Activated naive CD4-positive, alpha-beta T cell treated with anti-CD3 and anti-CD28 coated beads, Interleukin-2, amount 10 ng/mL, durations not matched to agents 7 days and 5 days (primary cell): ENCODE data around the gene ZFPL1.

Experiments used
- CTCF ChIA-PET: fragments of 350-600 bp; sonication (Branson Sonifier 250); formaldehyde crosslinking; loops from one replicate; lab custom pipeline; 2021; ENCODE audit warnings: antibody characterized with exemption; lab: Charles Lee
- DNase-seq: peaks from one replicate; pipeline ENCODE4 v3.0.0-alpha.2; 2020
- H3K27ac Mint-ChIP-seq: one replicate; pipeline ENCODE4 v1.8.0; 2021; ENCODE audit warnings: mild to moderate bottlenecking, moderate library complexity, mixed read lengths
- H3K27me3 Mint-ChIP-seq: one replicate; pipeline ENCODE4 v1.8.0; 2021; ENCODE audit warnings: mild to moderate bottlenecking, mixed read lengths
- H3K36me3 Mint-ChIP-seq: one replicate; pipeline ENCODE4 v1.8.0; 2021; ENCODE audit warnings: mixed read lengths
- H3K4me1 Mint-ChIP-seq: one replicate; pipeline ENCODE4 v1.8.0; 2021; ENCODE audit warnings: mixed read lengths
- H3K4me3 Mint-ChIP-seq: one replicate; pipeline ENCODE4 v1.8.0; 2021; ENCODE audit warnings: mild to moderate bottlenecking, moderate library complexity, mixed read lengths
- H3K9me3 Mint-ChIP-seq: one replicate; pipeline ENCODE4 v1.8.0; 2021; ENCODE audit warnings: mixed read lengths

Gene ZFPL1

DNA sequence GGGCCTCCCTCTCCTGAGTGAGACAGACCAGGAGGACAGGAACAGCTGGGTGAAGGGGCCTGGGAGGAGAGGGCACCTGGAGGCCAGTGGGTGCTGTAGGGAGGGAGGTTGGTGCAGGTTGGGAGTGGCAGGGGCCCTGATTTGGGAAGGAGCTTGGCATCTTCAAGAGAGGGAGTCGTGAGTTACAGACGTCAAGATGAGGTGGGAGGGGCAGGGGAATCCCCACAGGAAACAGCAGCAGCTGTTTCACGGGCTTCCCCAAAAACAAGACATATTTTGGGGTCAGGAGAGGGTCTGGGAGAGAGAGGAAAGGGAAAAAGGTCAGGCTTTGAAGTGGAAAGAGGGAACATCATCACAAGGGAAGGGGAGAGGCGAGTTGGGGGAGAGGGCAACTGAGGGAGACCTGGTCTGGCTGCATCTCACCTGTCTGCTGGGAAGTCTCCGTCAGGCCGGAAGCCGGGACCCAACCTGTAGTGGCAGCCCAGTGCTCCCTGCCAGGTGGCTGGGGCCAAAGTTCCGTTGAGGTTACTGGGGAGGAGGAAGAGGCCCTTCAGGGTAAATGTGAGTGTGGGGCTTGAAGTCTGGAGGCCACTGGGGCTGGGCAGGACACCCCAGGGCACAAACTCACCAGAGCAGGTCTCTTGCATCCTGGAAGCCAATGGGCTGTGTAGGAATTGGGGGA is 30.1 kb upstream of the ZFPL1 start:
- CTCF ChIA-PET, result interaction anchor here (0.9 kb wide), 1 partner anchor 13 kb away, joined by 3 read pairs; the partner anchor contains the start of gene SAC3D1
- Mint-ChIP-seq H3K4me1 (peaks cover 28% of the 10 kb centered on the region), H3K27me3 (peaks cover 41% of the 10 kb centered on the region), H3K9me3 (no peaks in the 10 kb centered on the region), H3K4me3 (peak overlapping the region; percentile 39), H3K27ac (peak overlapping the region; percentile 60), H3K36me3 (no peaks in the 10 kb centered on the region)
- peak; percentile 47 for DNase-seq

DNA sequence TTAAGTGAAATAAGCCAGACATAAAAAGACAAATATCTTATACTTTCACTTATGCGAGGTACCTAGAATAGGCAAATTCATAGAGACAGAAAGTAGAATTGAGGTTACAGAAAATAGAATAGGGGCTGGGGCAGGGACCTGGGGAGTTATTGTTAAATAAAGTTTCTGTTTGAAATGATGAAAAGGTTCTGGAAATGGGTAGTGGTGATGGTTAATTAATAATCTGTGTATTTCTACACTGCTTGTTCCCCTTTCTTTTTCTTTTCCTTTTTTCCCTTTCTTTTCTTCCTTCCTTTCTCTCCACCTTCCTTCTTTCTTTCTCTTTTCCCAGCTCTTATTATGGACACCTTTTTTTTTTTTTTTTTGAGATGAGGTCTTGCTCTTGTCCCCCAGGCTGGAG is 28.5 kb upstream of the ZFPL1 start:
- H3K9me3 Mint-ChIP-seq, result no peaks in the 10 kb centered on the region
- no peak overlapping the region for H3K27ac Mint-ChIP-seq
- no peaks in the 10 kb centered on the region for H3K36me3 Mint-ChIP-seq
- H3K27me3 Mint-ChIP-seq, result peaks cover 49% of the 10 kb centered on the region
- peaks cover 36% of the 10 kb centered on the region for H3K4me1 Mint-ChIP-seq
- CTCF ChIA-PET, result no interaction called here
- H3K4me3 Mint-ChIP-seq, result no peak overlapping the region
- no peak for DNase-seq

DNA sequence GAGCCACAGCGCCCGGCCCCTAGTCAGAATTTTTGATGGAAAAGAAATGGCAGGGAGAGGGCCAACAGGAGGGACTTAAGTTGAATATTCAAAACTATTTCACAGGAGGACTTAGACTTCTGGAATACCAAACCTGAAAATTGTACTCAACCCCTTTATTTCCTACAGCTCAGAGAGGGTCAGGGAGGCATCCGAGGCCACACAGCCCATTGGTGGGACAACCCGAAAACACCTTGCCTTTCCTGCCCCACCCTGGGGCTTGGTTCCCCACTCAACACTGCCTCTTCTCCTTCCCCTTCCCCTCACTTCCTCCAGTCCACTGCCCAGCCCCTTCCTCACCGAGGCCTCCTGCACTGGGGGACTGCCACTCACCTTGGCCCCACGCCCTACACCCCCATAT is 27.0 kb upstream of the ZFPL1 start:
- H3K27ac Mint-ChIP-seq, result no peak overlapping the region
- DNase-seq, result no peak
- peaks cover 50% of the 10 kb centered on the region for H3K27me3 Mint-ChIP-seq
- no peaks in the 10 kb centered on the region for H3K36me3 Mint-ChIP-seq
- CTCF ChIA-PET, result no interaction called here
- H3K9me3 Mint-ChIP-seq, result no peaks in the 10 kb centered on the region
- peaks cover 44% of the 10 kb centered on the region for H3K4me1 Mint-ChIP-seq
- H3K4me3 Mint-ChIP-seq, result no peak overlapping the region

DNA sequence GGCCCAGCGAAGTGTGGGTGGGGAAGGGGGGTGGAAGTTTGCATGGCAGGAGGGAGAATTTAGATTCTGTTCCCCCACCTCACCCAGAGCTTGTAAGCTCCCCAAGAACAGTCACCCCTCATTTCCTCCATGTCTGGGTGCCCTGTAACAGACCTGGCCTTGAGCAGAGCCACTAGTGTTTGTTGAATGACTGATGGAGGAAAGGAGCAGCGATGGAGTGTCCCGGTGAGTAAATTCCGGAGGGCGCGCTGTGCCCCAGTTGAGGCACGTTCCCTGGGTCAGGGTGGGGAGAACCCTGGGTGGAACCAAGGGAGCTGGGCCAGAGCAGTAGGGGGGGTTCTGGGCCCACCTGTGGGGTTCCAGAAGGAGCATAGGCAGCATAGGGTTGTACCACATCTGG is 26.5 kb upstream of the ZFPL1 start:
- Mint-ChIP-seq H3K27me3 (peaks cover 47% of the 10 kb centered on the region), H3K4me1 (peaks cover 44% of the 10 kb centered on the region), H3K27ac (no peak overlapping the region), H3K36me3 (no peaks in the 10 kb centered on the region), H3K4me3 (no peak overlapping the region), H3K9me3 (no peaks in the 10 kb centered on the region)
- CTCF ChIA-PET, result no interaction called here
- DNase-seq, result no peak

DNA sequence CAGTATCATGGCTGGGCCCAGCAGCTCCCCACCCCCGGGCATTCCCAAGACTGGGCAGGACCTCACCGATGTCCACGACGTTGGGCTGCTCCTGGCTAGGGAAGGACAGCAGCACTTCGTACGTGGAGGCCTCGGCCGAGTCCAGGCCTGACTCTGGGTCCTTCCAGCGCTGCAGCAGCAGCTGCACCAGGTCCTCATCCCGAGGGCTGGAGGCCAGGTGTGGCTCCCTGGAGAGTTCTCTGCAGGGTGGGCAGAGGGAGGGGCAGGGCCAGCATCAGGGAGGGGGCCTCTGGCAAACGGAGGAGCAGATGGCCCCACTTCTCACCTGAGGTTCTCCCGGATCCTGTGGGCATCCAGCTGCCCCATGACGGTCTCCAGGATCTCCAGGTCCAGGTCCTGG is 26.0 kb upstream of the ZFPL1 start:
- no peak overlapping the region for H3K4me3 Mint-ChIP-seq
- no peak for DNase-seq
- peaks cover 43% of the 10 kb centered on the region for H3K27me3 Mint-ChIP-seq
- no peaks in the 10 kb centered on the region for H3K9me3 Mint-ChIP-seq
- CTCF ChIA-PET, result no interaction called here
- H3K27ac Mint-ChIP-seq, result no peak overlapping the region
- H3K36me3 Mint-ChIP-seq, result no peaks in the 10 kb centered on the region
- H3K4me1 Mint-ChIP-seq, result peaks cover 40% of the 10 kb centered on the region

DNA sequence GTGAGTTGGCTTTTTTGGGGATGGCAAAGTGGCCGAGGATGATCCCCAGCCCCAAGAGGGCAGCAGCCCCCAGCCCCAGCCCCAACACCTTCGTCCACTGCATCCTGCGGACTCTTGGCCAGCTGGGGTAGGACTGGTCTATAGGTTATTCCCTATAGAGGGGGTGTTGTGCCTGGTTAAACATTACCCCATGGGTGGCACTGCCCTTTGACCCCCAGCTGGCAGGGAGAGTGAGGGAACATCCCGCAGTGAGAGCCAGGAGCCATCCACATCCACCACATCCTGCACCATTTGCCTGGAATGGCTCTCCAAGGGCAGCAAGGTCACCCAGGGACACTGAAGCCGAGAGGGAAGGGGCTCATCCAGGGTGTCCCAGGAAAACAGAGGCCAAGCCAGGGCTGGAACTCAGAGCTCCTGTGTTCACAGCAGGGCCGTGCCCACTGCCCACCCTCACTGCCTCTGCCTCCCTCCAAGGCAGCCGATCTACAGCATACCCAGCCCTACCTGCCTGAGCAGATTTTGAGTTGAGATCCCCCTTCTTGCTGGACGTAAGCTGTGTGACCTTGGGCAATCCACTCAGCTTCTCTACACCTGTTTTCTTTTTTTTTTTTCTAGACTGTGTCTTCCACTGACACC is 25.5 kb upstream of the ZFPL1 start, which contains the start of gene NAALADL1:
Gene NAALADL1, minus strand, starts transcription at position 135 of the 636 bp plus-strand sequence. Its CDS starts 32 bp downstream, at position 103.
- no peak for DNase-seq
- Mint-ChIP-seq H3K4me3 (no peak within 1 kb of the TSS), H3K27me3 (peaks cover 46% of the 10 kb centered on the region), H3K4me1 (peaks cover 34% of the 10 kb centered on the region), H3K36me3 (no peaks in the 10 kb centered on the region), H3K27ac (no peak within 1 kb of the TSS), H3K9me3 (no peaks in the 10 kb centered on the region)
- CTCF ChIA-PET, result no interaction called here

DNA sequence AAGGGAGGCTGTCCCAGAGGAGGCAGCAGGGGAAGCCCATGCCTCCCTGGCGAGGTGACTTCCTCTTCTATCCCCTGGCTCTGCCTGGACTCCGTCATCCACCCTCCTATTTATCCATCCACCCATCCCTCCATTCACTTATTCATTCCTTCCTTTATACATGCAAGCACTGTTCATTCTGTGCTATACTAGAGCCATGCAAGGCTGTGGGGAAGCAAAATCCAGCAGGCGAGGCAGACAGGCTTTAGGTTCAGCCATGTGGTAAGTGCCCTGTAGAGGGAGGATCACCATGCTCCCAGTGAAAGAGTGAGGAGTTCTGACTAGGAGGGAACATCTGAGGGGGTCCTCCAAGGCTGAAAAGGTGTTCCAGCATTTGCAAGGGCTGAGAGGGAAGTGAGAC is 24.5 kb upstream of the ZFPL1 start:
- Mint-ChIP-seq H3K27ac (no peak overlapping the region), H3K4me1 (peaks cover 25% of the 10 kb centered on the region), H3K9me3 (no peaks in the 10 kb centered on the region), H3K36me3 (no peaks in the 10 kb centered on the region), H3K27me3 (peaks cover 36% of the 10 kb centered on the region), H3K4me3 (no peak overlapping the region)
- CTCF ChIA-PET, result no interaction called here
- DNase-seq, result no peak

DNA sequence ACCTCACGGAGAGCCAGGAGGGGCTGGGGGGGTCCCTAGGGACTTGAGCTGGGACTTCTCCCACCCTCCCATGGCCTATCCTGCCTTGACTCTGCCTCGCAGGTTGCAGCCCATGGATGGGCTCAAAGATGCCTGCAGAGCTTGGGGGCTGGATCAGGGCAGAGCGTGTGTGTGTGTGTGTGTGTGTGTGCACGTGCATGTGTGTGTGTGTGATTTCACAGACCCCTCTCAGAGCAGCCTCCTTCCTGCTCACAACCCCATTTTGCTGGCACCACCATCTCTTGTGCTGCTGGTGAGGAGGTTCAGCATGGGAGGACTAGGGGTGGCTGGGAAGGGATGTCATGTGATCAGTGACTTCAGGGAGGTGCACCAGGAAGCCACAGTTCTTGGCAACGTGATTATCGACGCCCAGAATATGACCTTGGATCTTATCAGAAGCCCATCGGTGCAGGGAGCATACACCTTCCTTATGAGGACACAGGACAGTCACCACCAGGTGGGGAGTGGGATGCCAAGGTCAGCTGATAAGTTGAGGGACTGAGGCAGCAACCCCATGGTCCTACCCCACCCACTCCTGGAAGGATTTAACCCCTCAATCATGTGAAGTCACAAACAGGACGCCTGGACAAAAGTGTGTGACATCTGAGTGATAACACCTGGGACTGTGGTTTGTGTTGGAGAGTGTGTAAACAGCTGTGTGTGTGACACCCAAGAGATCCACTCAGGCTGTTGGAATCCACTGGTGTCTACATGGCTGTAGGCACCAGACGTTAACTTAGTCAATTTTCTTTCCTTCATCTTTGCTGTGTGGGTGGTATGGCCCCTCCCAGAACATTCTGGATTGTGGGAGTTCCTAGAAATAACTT is 23.8 kb upstream of the ZFPL1 start:
- CTCF ChIA-PET, result no interaction called here
- Mint-ChIP-seq H3K27ac (no peak overlapping the region), H3K9me3 (no peaks in the 10 kb centered on the region)

DNA sequence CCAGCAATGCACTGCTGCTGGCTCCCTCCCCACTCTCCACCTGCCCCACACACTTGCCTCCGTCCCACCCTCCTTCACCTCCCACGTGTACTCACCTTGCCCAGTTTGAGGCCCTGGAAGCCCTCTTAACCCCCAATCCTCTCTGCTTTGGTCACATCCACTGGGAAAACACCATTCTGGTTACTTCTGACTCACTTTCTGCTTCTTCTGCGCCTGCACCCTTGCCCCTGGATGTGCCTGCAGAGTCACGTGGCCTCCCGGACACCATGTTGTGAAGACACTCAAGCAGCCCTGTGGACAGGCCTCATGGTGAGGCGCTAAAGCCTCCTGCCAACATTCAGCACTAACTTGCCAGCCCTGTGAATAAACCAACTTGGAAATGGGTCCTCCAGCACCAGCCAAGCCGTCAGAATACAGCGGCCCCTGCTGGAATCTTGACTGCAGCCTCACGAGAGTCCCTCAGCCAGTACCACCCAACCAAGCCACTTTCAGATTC is 23.1 kb upstream of the ZFPL1 start:
- Mint-ChIP-seq H3K9me3 (no peaks in the 10 kb centered on the region), H3K36me3 (no peaks in the 10 kb centered on the region)

More for the DNA sequence above, 23.8 kb upstream of the ZFPL1 start:
- H3K36me3 Mint-ChIP-seq, result no peaks in the 10 kb centered on the region
- H3K27me3 Mint-ChIP-seq, result peaks cover 33% of the 10 kb centered on the region
- DNase-seq, result no peak
- peaks cover 21% of the 10 kb centered on the region for H3K4me1 Mint-ChIP-seq
- H3K4me3 Mint-ChIP-seq, result no peak overlapping the region

DNA sequence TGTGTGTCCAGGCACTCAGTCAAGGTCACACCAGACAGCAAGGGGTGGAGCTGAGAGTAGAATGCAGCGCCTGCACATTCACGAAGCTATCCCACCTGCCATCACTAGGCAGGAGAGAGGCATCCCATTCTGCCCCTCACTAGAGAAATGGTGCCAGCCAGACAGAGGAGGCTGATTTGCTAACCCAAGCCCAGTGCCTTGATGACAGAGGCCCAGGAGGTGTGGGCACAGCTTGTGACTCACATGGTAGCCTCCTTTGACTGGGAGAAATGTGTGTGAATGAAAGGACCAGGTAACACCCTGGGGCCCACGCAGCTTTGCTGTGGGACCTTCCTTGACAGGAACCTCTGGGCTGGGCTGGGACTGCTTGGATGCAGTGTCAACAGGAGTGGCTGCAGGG is 20.5 kb upstream of the ZFPL1 start:
- peaks cover 16% of the 10 kb centered on the region for H3K4me1 Mint-ChIP-seq
- no peak for DNase-seq
- H3K4me3 Mint-ChIP-seq, result no peak overlapping the region
- H3K27ac Mint-ChIP-seq, result no peak overlapping the region
- no peaks in the 10 kb centered on the region for H3K9me3 Mint-ChIP-seq
- H3K27me3 Mint-ChIP-seq, result peaks cover 20% of the 10 kb centered on the region
- H3K36me3 Mint-ChIP-seq, result no peaks in the 10 kb centered on the region
- CTCF ChIA-PET, result interaction anchor here (1.0 to 2.0 kb wide), 2 partner anchors 50 to 251 kb away, joined by 3 to 6 read pairs; partner anchors contain the start of gene ARL2

More for the DNA sequence above, 23.1 kb upstream of the ZFPL1 start:
- H3K4me3 Mint-ChIP-seq, result no peak overlapping the region
- CTCF ChIA-PET, result no interaction called here
- peak; percentile 49 for DNase-seq
- peaks cover 29% of the 10 kb centered on the region for H3K27me3 Mint-ChIP-seq
- peaks cover 16% of the 10 kb centered on the region for H3K4me1 Mint-ChIP-seq
- H3K27ac Mint-ChIP-seq, result peak overlapping the region; percentile 58

DNA sequence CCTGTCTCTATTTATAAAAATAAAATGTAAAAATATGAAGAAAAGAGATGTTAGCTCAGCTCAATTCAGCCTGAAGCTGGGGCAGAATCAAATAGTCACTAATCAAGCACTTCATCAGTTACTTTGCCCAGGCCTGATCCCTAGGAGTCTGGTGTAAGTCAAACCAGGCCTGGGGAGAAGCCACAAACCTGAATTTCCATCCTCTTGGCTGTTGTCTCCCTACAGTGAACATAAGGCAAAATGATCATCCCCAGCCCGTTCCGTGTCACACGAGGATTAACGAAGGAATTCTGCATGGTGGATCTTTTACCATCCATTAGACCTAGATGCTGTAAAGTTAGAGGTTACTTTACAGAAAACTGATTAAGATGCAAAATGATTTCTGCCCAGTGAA is 19.2 kb upstream of the ZFPL1 start:
- Mint-ChIP-seq H3K36me3 (no peaks in the 10 kb centered on the region), H3K4me1 (peaks cover 14% of the 10 kb centered on the region), H3K27ac (no peak overlapping the region), H3K27me3 (peaks cover 9% of the 10 kb centered on the region), H3K9me3 (no peaks in the 10 kb centered on the region), H3K4me3 (no peak overlapping the region)
- no peak for DNase-seq
- CTCF ChIA-PET, result interaction anchor here (1.0 kb wide), 1 partner anchor 252 kb away, joined by 3 read pairs; no protein-coding TSS in a partner anchor

DNA sequence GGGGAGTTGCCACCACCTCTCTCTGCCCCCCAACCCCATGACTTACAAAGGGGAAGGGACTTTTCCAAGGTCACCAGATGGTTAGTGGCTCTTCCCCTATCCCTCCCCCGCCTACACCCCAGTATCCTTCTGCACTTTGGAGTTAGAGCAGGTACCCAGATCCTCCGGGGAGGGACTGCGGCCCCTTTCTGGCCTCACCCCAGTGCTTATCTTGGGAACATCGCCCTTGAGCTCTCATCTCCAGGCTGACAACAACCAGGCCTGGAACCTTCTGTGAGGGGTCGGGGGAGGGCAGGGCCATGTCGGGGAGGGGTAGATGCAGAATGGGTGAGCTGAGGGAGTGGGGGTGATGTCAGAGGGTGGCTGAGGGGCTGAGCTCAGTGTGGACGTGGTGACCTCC is 18.2 kb upstream of the ZFPL1 start:
- Mint-ChIP-seq H3K4me1 (peaks cover 5% of the 10 kb centered on the region), H3K27ac (no peak overlapping the region), H3K9me3 (no peaks in the 10 kb centered on the region), H3K36me3 (no peaks in the 10 kb centered on the region), H3K27me3 (peaks cover 8% of the 10 kb centered on the region), H3K4me3 (no peak overlapping the region)
- CTCF ChIA-PET, result no interaction called here
- DNase-seq, result no peak

DNA sequence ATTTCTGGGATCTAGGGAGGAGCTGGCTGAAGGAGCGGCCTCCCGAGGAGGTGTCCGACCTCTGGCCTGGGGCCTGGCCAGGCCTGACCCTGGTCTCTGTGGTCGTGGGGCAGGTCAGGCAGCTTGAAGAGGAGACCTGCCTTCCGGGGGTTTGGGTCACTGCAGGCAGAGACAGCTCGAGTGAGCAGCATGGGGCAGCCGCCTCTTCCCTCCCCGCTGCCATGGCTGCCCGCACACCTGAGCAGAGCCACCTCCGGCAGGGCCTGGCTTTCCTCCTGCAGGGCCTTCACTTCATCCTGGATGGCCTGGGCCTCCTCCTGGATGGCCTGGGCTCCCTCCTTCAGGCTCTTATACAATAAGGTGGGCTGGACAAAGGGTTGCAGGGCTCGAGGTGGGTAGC is 17.7 kb upstream of the ZFPL1 start:
- no peak for DNase-seq
- H3K36me3 Mint-ChIP-seq, result no peaks in the 10 kb centered on the region
- H3K4me1 Mint-ChIP-seq, result peaks cover under 1% of the 10 kb centered on the region
- no peak overlapping the region for H3K4me3 Mint-ChIP-seq
- peaks cover 3% of the 10 kb centered on the region for H3K27me3 Mint-ChIP-seq
- H3K9me3 Mint-ChIP-seq, result no peaks in the 10 kb centered on the region
- no peak overlapping the region for H3K27ac Mint-ChIP-seq
- CTCF ChIA-PET, result no interaction called here

DNA sequence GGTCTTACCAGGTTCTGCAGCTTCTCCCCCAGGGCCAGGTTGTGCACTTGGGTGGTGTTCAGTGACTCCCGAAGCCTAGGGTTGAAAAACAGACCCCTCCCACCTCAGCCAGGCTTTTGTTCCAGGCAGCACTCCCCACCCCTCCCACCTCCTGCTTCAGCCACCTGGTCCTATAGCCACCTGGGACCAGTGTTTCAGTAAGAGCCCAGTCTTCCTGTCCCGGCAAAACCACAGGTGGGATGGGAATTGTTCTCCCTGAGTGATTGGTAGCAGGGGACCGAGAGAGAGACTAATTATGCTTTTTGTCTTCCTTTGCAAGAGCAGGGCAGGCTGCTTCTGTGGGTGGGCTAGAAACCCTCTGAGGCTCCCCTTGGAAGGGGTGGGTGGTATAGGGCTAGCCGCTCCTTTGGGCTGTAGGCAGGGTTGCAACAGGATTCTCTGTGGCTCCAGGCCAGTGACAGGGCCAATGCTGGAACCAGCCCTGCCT is 17.2 kb upstream of the ZFPL1 start:
- Mint-ChIP-seq H3K27me3 (peaks cover 3% of the 10 kb centered on the region), H3K9me3 (no peaks in the 10 kb centered on the region), H3K27ac (no peak overlapping the region), H3K4me1 (no peaks in the 10 kb centered on the region), H3K36me3 (no peaks in the 10 kb centered on the region), H3K4me3 (no peak overlapping the region)
- CTCF ChIA-PET, result no interaction called here
- DNase-seq, result no peak
